Esophagus muscularis mucosa (tissue), 4 donors: Measurements from ENCODE around the gene UBR2. TPM values are rescaled to one million over a fixed set of nuclear protein-coding genes. Genes with fewer than 3 reads are reported as not detected.

Experiments
- DNase-seq: peaks from one replicate; pipeline ENCODE4 v3.0.0-alpha.2; 2017; ENCODE audit errors: extremely low spot score
- H3K27ac ChIP-seq, 4 donors: fragments of 200-600 bp; sonication (generic); replicated peaks in 1 of 4; 1 replicate in 3 of 4; 2 replicates in 1 of 4; pipeline ENCODE4 v1.5.1; 2016 to 2019; ENCODE audit warnings: mild to moderate bottlenecking in 1 of 4
- H3K27me3 ChIP-seq, 4 donors: fragments of 200-600 bp; sonication (generic); one replicate each; pipeline versions ENCODE4 v1.5.1 to v1.6.0; 2016 to 2019
- H3K36me3 ChIP-seq, 4 donors: fragments of 200-600 bp; sonication (generic); one replicate each; pipeline ENCODE4 v1.5.1; 2016 to 2019
- H3K4me1 ChIP-seq, 4 donors: fragments of 200-600 bp; sonication (generic); one replicate each; pipeline ENCODE4 v1.5.1; 2016 to 2019
- H3K4me3 ChIP-seq, 4 donors: fragments of 200-600 bp; sonication (generic); 1 replicate in 2 of 4; 2 replicates in 2 of 4; pipeline ENCODE4 v1.5.1; 2016 to 2019; ENCODE audit warnings: mild to moderate bottlenecking in 4 of 4, moderate library complexity in 1 of 4
- H3K9me3 ChIP-seq, 4 donors: fragments of 200-600 bp; sonication (generic); 1 replicate in 3 of 4; 2 replicates in 1 of 4; pipeline ENCODE4 v1.5.1; 2016 to 2019
- EP300 ChIP-seq: sonication (generic); formaldehyde crosslinking; IDR thresholded peaks from one replicate; pipeline ENCODE4 v1.6.1; 2017; ENCODE audit warnings: antibody characterized with exemption
- POLR2A ChIP-seq: fragments of 450-650 bp; IDR thresholded peaks from one replicate; pipeline ENCODE4 v1.6.1; 2017; ENCODE audit warnings: antibody characterized with exemption, moderate library complexity, mild to moderate bottlenecking, low read depth
- POLR2AphosphoS5 ChIP-seq, 2 donors: sonication (generic); formaldehyde crosslinking; IDR thresholded peaks; one replicate each; pipeline ENCODE4 v1.6.1; 2017; ENCODE audit warnings: antibody characterized with exemption in 2 of 2
- WGBS: methylation state at CpG from one replicate; pipeline ENCODE4 v1.1.5; 2018; 5-methylcytosine and 5-hydroxymethylcytosine counted together
- intact Hi-C: fragments of 100-400 bp; cut with DNase I; formaldehyde crosslinking; loops from one replicate; pipeline ENCODE4 v1.15.1; 2023
- total RNA-seq, 4 donors: library from RNA; depleted of rRNA; stranded (reverse); fragments of >200 nt; gene quantifications; one replicate each; pipeline versions ENCODE4 v1.1.0 to v1.2.1, GENCODE V29; 2016
- TF ChIP-seq, protein P1 (sequence below), 3 experiments: fragments of 200-600 bp in 2 of 3; fragments of 450-650 bp in 1 of 3; sonication (generic) in 2 of 3; IDR thresholded peaks; one replicate each; pipeline ENCODE4 v1.5.1; 2017 to 2019; ENCODE audit warnings: antibody characterized with exemption in 3 of 3, mild to moderate bottlenecking in 2 of 3, moderate library complexity in 1 of 3

The UBR2 gene
- 10 to 100 TPM; 26.5 to 36.1 (median 28.9) TPM for total RNA-seq

GRCh38 chr6:42563697-42564505 is at the start of gene UBR2:
TSS of gene UBR2 (plus strand) at chr6:42564029. CDS start at chr6:42564320, 291 bp downstream.
- intact Hi-C loops: loop anchor here (10.0 kb wide), 1 partner anchor 779 kb away; the partner anchor contains the start of genes PRICKLE4 and TOMM6
- DNase-seq: peak; percentile 99
- no peaks in the 10 kb centered on the region for H3K36me3 ChIP-seq
- H3K4me1 ChIP-seq: peaks cover 11 to 41% (median 36%) of the 10 kb centered on the region in 4 donors
- 0% methylated on average over 37 of the region's 50 CpGs for WGBS
- peak within 1 kb of the TSS; percentile 67 to 96 (median 76) for H3K4me3 ChIP-seq
- H3K9me3 ChIP-seq: no peaks in the 10 kb centered on the region
- H3K27ac ChIP-seq: peak within 1 kb of the TSS; percentile 91 to 97 (median 94)
- no peaks in the 10 kb centered on the region for H3K27me3 ChIP-seq
- TF ChIP-seq, protein P1, sequence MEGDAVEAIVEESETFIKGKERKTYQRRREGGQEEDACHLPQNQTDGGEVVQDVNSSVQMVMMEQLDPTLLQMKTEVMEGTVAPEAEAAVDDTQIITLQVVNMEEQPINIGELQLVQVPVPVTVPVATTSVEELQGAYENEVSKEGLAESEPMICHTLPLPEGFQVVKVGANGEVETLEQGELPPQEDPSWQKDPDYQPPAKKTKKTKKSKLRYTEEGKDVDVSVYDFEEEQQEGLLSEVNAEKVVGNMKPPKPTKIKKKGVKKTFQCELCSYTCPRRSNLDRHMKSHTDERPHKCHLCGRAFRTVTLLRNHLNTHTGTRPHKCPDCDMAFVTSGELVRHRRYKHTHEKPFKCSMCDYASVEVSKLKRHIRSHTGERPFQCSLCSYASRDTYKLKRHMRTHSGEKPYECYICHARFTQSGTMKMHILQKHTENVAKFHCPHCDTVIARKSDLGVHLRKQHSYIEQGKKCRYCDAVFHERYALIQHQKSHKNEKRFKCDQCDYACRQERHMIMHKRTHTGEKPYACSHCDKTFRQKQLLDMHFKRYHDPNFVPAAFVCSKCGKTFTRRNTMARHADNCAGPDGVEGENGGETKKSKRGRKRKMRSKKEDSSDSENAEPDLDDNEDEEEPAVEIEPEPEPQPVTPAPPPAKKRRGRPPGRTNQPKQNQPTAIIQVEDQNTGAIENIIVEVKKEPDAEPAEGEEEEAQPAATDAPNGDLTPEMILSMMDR (IDR thresholded peaks at IDR 0.05): peak in 2 of 3 experiments; percentile 30 to 55
- TF ChIP-seq POLR2AphosphoS5 (IDR thresholded peaks at IDR 0.05) (peak; percentile 97 to 98), POLR2A (peak; percentile 79), EP300 (no peak)

DNA sequence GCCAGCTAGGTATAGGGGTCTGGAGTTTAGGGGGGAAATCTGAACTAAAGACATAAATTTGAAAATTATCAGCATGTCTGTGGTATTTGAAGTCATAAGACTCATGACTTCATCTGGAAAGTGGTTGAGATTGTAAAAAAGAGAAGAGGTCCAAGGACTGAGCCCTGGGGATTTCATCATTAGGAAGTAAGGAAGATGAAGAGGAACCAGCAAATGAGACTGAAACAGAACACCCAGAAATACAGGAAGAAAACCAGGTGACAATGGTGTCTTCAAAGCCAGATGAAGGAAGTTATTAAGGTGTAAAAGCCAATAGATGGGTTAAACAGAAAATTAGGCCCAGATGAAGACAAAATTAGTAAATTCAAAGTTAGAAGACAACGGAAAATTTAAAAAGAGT is 49.1 kb upstream of the UBR2 start:
- 97% methylated on average over 1 of the region's 1 CpG for WGBS

GRCh38 chr6:42519779-42520178 is 44.0 kb upstream of the UBR2 start:
- intact Hi-C loops: no loop called here
- TF ChIP-seq POLR2AphosphoS5 (IDR thresholded peaks at IDR 0.05) (no peak), EP300 (no peak), POLR2A (no peak)
- TF ChIP-seq, protein P1 (IDR thresholded peaks at IDR 0.05): no peak
- Histone ChIP-seq H3K36me3 (no peaks in the 10 kb centered on the region), H3K27ac (no peak overlapping the region), H3K9me3 (peaks cover 0 to 11% (median 6%) of the 10 kb centered on the region in 4 donors), H3K27me3 (no peaks in the 10 kb centered on the region), H3K4me1 (no peaks in the 10 kb centered on the region), H3K4me3 (no peak overlapping the region)
- DNase-seq: no peak
- 95% methylated on average over 2 of the region's 2 CpGs for WGBS

More for the DNA sequence above, 49.1 kb upstream of the UBR2 start:
- no peaks in the 10 kb centered on the region for H3K27me3 ChIP-seq
- H3K4me3 ChIP-seq: no peak overlapping the region
- H3K4me1 ChIP-seq: no peaks in the 10 kb centered on the region
- no peak for DNase-seq
- H3K36me3 ChIP-seq: no peaks in the 10 kb centered on the region
- TF ChIP-seq POLR2A (no peak), POLR2AphosphoS5 (IDR thresholded peaks at IDR 0.05) (no peak), EP300 (no peak)
- TF ChIP-seq, protein P1 (IDR thresholded peaks at IDR 0.05): no peak
- H3K9me3 ChIP-seq: peaks cover 0 to 5% (median 2%) of the 10 kb centered on the region in 4 donors
- no peak overlapping the region for H3K27ac ChIP-seq
- intact Hi-C loops: no loop called here

DNA sequence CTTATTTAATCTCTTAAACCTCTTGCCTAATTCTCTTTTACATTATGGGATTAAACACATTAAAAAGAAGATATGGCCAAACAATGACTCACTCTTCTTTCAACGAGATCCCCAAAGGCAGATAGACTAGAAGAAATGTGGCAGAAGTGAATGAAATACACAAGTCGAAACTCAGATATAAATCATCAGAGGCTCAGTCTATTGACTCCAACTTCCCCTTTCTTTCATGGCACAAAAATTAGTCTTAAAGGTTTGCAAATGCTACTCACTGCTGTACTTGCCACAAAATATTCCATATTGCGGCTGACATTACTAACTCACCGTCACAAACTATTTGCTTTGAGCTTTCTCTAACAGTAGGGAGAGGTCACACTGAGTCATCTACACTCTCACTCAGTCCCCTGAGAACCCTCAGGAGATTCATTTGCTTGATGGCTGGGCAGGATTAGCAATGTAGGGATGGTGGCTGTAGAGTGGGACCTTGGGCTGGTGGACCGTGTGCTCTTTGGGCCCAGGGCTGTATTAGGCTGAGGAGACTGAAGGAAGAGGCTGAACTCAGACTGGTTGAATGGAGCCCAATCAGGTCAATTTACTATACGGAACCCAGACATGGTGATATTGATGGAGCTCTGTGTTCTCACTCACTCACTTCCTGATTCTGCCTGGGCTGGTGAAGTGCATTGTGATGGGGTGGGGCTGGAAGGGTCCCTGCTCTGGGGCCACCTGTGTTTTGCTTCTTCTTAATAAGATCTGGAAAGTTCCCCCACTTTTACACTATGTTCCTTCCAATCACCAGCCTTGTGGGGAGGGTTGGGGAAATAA is 42.8 kb upstream of the UBR2 start:
- Histone ChIP-seq H3K36me3 (no peaks in the 10 kb centered on the region), H3K9me3 (peaks cover 0 to 11% (median 6%) of the 10 kb centered on the region in 4 donors), H3K4me3 (no peak overlapping the region), H3K27ac (no peak overlapping the region), H3K27me3 (no peaks in the 10 kb centered on the region), H3K4me1 (no peaks in the 10 kb centered on the region)
- TF ChIP-seq, protein P1 (IDR thresholded peaks at IDR 0.05): no peak
- no peak for TF ChIP-seq EP300
- TF ChIP-seq POLR2AphosphoS5 (IDR thresholded peaks at IDR 0.05): no peak
- DNase-seq: no peak
- WGBS: 69% methylated on average over 6 of the region's 6 CpGs
- intact Hi-C loops: no loop called here
